ENCODE results near the gene SFPQ.

GRCh38 chr1:35175602-35176001 is 17.3 kb downstream of the SFPQ start:
- TF ChIP-seq CTCF (IDR thresholded peaks at IDR 0.05; ENCODE audit: poor library complexity, severe bottlenecking) (no peak), EZH2 (IDR thresholded peaks at IDR 0.05; ENCODE audit: borderline replicate concordance, insufficient read depth, low read length, poor library complexity, severe bottlenecking) (no peak), POLR2AphosphoS5 (IDR thresholded peaks at IDR 0.05) (peak; percentile 41), REST (IDR thresholded peaks at IDR 0.05; ENCODE audit: borderline replicate concordance) (no peak), TAF1 (IDR thresholded peaks at IDR 0.05; ENCODE audit: low read depth) (no peak)

All from neural cell (in vitro differentiated cells).